Neural progenitor cell (in vitro differentiated cells): ENCODE results near the gene CDH23.

Source experiments
- CTCF ChIP-seq: fragments of 200-600 bp; sonication (generic); IDR thresholded peaks from 2 replicates; pipeline ENCODE4 v1.5.1; 2017; ENCODE audit warnings: antibody characterized with exemption, mild to moderate bottlenecking
- EZH2 ChIP-seq: fragments of 200-600 bp; sonication (generic); IDR thresholded peaks from 2 replicates; pipeline ENCODE4 v1.6.1; 2017; ENCODE audit warnings: antibody characterized with exemption, mild to moderate bottlenecking, moderate library complexity

DNA sequence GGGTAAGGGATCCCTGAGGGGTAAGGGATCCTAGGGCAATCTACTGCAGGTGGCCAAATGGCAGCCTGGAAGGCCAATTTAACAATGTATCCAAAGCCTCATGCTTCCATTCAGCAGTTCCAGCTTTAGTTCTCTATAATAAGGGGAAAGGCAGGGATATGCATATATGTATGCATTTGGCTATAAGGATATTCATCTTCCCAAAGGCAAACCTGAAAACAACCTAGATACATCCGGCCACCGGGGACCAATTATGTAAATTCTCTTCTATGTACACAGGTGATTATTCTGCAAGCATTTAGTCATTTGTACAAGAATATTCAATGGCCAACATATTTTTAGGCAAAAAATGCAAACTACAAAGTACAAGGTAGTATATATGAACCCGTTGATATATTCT, 427.6 kb downstream of the CDH23 start:
- no peak for TF ChIP-seq CTCF
- no peak for TF ChIP-seq EZH2
